HepG2 (cell line): Measurements from ENCODE around the gene NIT2. TPM values are rescaled to one million over a fixed set of nuclear protein-coding genes. Genes with fewer than 3 reads are reported as not detected.

Experiments
- AKAP8 ChIP-seq: sonication (generic); formaldehyde crosslinking; IDR thresholded peaks from 2 replicates; pipeline ENCODE4 v1.5.1; 2020; ENCODE audit warnings: mild to moderate bottlenecking, missing genetic modification reagents
- ATF5 ChIP-seq: sonication (generic); formaldehyde crosslinking; IDR thresholded peaks from 2 replicates; pipeline ENCODE4 v1.4.0; 2020; ENCODE audit warnings: mild to moderate bottlenecking, low read depth, missing genetic modification reagents
- CERS6 ChIP-seq: sonication (generic); formaldehyde crosslinking; IDR thresholded peaks from 2 replicates; pipeline ENCODE4 v1.5.0; 2020; ENCODE audit warnings: missing genetic modification reagents
- EZH2 ChIP-seq: conservative IDR thresholded peaks from 2 replicates; pipeline ENCODE4 v1.6.1; 2012; ENCODE audit warnings: mild to moderate bottlenecking, low read depth, low read length, moderate library complexity
- HMGXB3 ChIP-seq: sonication (generic); formaldehyde crosslinking; IDR thresholded peaks from 2 replicates; pipeline ENCODE4 v1.4.0; 2020; ENCODE audit warnings: missing genetic modification reagents, borderline replicate concordance
- HNF1B ChIP-seq: sonication (generic); formaldehyde crosslinking; IDR thresholded peaks from 2 replicates; pipeline ENCODE4 v1.5.1; 2020; ENCODE audit warnings: mild to moderate bottlenecking, moderate library complexity, missing genetic modification reagents
- MTA1 ChIP-seq: sonication (generic); formaldehyde crosslinking; IDR thresholded peaks from 2 replicates; pipeline ENCODE4 v1.4.0; 2020; ENCODE audit warnings: missing genetic modification reagents, mild to moderate bottlenecking, borderline replicate concordance
- POLR2AphosphoS5 ChIP-seq: IDR thresholded peaks from 2 replicates; pipeline ENCODE4 v1.6.1; 2012; ENCODE audit warnings: low read depth, low read length
- RELA ChIP-seq: sonication (generic); formaldehyde crosslinking; IDR thresholded peaks from 2 replicates; pipeline ENCODE4 v1.4.0; 2020; ENCODE audit warnings: missing genetic modification reagents
- SNAI1 ChIP-seq: sonication (generic); formaldehyde crosslinking; IDR thresholded peaks from 2 replicates; pipeline ENCODE4 v1.5.0; 2020; ENCODE audit warnings: mild to moderate bottlenecking, missing genetic modification reagents, borderline replicate concordance
- SRF ChIP-seq: IDR thresholded peaks from 2 replicates; pipeline ENCODE4 v1.6.1; 2011; ENCODE audit warnings: mild to moderate bottlenecking, low read depth, low read length, moderate library complexity
- TBX3 ChIP-seq: fragments of 450-650 bp; IDR thresholded peaks from 2 replicates; pipeline ENCODE4 v1.6.1; 2017; ENCODE audit warnings: antibody characterized with exemption, mild to moderate bottlenecking, inconsistent platforms, borderline replicate concordance
- ZBTB46 ChIP-seq: sonication (generic); formaldehyde crosslinking; IDR thresholded peaks from 2 replicates; pipeline ENCODE4 v1.4.0; 2020; ENCODE audit warnings: mild to moderate bottlenecking, missing genetic modification reagents, borderline replicate concordance
- ZEB1 ChIP-seq: IDR thresholded peaks from 2 replicates; pipeline ENCODE4 v1.6.1; 2012; ENCODE audit warnings: mild to moderate bottlenecking, low read depth, inconsistent platforms; ENCODE audit not compliant: insufficient replicate concordance
- ZNF282 ChIP-seq: fragments of 450-650 bp; IDR thresholded peaks from 2 replicates; pipeline ENCODE4 v1.6.1; 2018; ENCODE audit not compliant: partially characterized antibody
- ZNF672 ChIP-seq: sonication (generic); formaldehyde crosslinking; IDR thresholded peaks from 2 replicates; pipeline ENCODE4 v1.8.1; 2022; ENCODE audit warnings: missing genetic modification reagents
- ZNF790 ChIP-seq: sonication (generic); formaldehyde crosslinking; IDR thresholded peaks from 2 replicates; pipeline ENCODE4 v1.8.0; 2022; ENCODE audit warnings: missing genetic modification reagents, mild to moderate bottlenecking, borderline replicate concordance
- polyA plus RNA-seq, 8 experiments: library from polyadenylated mRNA; depleted of rRNA in 3 of 8; stranded (reverse) in 7 of 8; unstranded in 1 of 8; fragments of >200 nt; fragmentation: Illumina TruSeq in 4 of 8; extraction: Trizol in 4 of 8; gene quantifications; 2 replicates each; pipeline versions ENCODE4 v1.2.1 to v1.2.3, GENCODE V29; 2011 to 2016; ENCODE audit warnings: low read depth in 4 of 8, missing spikeins in 1 of 8, mixed read lengths in 1 of 8; ENCODE audit not compliant: insufficient read depth in 1 of 8
- total RNA-seq, 5 experiments: library from RNA; depleted of rRNA; stranded (reverse); fragments of >200 nt; fragmentation: Illumina TruSeq; extraction: Trizol; gene quantifications; 2 replicates each; pipeline ENCODE4 v1.2.3, GENCODE V29; 2016; ENCODE audit warnings: low read depth in 1 of 5

The NIT2 gene
- total and polyA plus RNA-seq, 2 of the 13 experiments (the other 11 are each of a cell fraction or from before 2014, with no cell fraction given) = 43.4 to 49.1 TPM

GRCh38 chr3:100400780-100401673 is 66.5 kb downstream of the NIT2 start, which contains the start of the genes LNP1 and TOMM70 (continued):
- TF ChIP-seq ZBTB46 (CRISPR knock-in tag) (no peak), MTA1 (CRISPR knock-in tag) (no peak), ZNF282 (no peak), HMGXB3 (peak; percentile 82), AKAP8 (no peak), POLR2AphosphoS5 (peak; percentile 95), CERS6 (CRISPR knock-in tag) (no peak), ZEB1 (peak; percentile 14), RELA (CRISPR knock-in tag) (no peak; the same call in 1 of the 2 replicates), ZNF790 (no peak; the same call in 1 of the 2 replicates), ZNF672 (CRISPR knock-in tag) (no peak), ATF5 (0 out of 2 replicates have a peak, but pooled peaks have one; percentile 39), SRF (0 out of 2 replicates have a peak, but pooled peaks have one; percentile 22), EZH2 (no peak), SNAI1 (no peak), HNF1B (peak; percentile 8; the same call in 1 of the 2 replicates), TBX3 (no peak)
